Heart left ventricle (tissue), 13 donors: ENCODE results near the gene SMPD2.

Source experiments
- CTCF ChIP-seq, 12 donors: fragments of 200-600 bp; sonication (generic) in 4 of 12; IDR thresholded peaks; one replicate each; pipeline versions ENCODE4 v1.5.0 to v1.8.0; 2018 to 2022; ENCODE audit warnings: antibody characterized with exemption in 12 of 12, mild to moderate bottlenecking in 5 of 12
- POLR2A ChIP-seq, 2 donors: fragments of 450-650 bp; IDR thresholded peaks; one replicate each; pipeline ENCODE4 v1.6.1; 2017; ENCODE audit warnings: antibody characterized with exemption in 2 of 2, mild to moderate bottlenecking in 2 of 2, moderate library complexity in 2 of 2
- donor health status: ischemic (EF 13 %, LVEDD 7.1; RV severe dilation, severe dysfunction).
- donor health status: DM: no; HTN: yes; CAD: no.
- donor health status: DM: no; HTN: no; CAD: no.
- donor health status: ischemic (EF 25% LVEDD 6.9; RV normal size, moderate dysfunction).
- donor health status: ischemic (EF 25% LVEDD 5.7; RV mildly dilated, moderate dysfunction).
- donor health status: ischemic (EF 35%, LVEDD 5.7; RV mildly dilated, moderate dysfunction).
- donor health status: nonischemic (EF 11% LVEDD 7.7; RV severe dilation, severe dysfunction).
- donor health status: DM: yes; HTN: yes; CAD: no.
- donor health status: PGD.
- donor health status: ischemic (EF 29% LVEDD 5.4; RV normal size, mild dysfunction).
- donor health status: nonischemic (EF 23%, LVEDD 6.1; RV moderate dilation, normal function).

GRCh38 chr6:109480993-109481480, 40.5 kb downstream of the SMPD2 start:
- TF ChIP-seq CTCF (IDR thresholded peaks at IDR 0.05) (no peak), POLR2A (IDR thresholded peaks at IDR 0.05) (no peak)
